Dermis blood vessel endothelial cell (primary cell): Measurements from ENCODE around the gene PGM2. TPM values are rescaled to one million over a fixed set of nuclear protein-coding genes. Genes with fewer than 3 reads are reported as not detected.
A peak's percentile ranks its signal among the peaks of the same experiment; 100 is the strongest.
"Not testable (repeated sequence)": the region's sequence is repeated elsewhere in the genome, so short reads cannot be mapped to it uniquely, and the experiment has no call there.

Experiments
- DNase-seq: peaks from one replicate; pipeline ENCODE4 v3.0.0; 2010
- total RNA-seq: library from RNA; depleted of rRNA; stranded (reverse); fragments of >200 nt; gene quantifications from 2 replicates; pipeline ENCODE4 v1.2.3, GENCODE V29; 2014

Gene PGM2
- total RNA-seq: 55.3 TPM in 2 replicates

DNA sequence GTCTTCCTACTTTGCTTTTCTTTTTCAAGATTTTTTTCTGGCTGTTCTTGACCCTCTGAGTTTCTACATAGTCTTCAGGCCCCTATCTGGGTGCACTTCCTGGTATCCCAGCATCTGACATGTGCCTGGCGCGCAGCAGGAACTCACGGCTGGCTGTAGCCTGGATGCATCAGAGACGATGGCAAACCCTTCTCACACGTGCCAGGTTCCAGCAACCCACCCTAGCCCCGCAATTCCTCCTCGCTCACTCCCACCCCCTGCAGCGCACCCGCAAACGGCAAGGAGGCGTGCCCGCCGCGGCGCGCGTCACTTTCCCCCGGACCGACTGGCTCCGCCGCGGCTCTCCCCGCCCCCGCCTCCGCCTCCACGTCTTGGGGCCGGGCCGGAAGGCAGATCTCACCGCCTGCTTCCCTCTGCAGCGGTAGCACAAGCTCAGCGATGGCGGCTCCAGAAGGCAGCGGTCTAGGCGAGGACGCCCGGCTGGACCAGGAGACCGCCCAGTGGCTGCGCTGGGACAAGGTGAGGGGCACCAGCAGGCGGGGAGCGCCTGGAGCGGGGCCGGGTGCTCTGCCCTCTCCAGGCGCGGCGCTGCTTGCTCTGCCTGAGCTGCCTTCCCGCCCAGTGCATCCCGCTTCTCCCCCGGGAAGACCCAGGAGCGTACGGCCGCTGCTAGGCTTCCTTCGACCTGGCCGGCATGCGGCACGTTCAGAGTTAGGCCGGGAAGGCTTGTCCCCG is at the start of gene PGM2:
Gene PGM2 (plus strand): TSS at position 392 of the 735 bp plus-strand sequence. CDS start 47 bp downstream, at position 439.
- DNase-seq: peak; percentile 92

DNA sequence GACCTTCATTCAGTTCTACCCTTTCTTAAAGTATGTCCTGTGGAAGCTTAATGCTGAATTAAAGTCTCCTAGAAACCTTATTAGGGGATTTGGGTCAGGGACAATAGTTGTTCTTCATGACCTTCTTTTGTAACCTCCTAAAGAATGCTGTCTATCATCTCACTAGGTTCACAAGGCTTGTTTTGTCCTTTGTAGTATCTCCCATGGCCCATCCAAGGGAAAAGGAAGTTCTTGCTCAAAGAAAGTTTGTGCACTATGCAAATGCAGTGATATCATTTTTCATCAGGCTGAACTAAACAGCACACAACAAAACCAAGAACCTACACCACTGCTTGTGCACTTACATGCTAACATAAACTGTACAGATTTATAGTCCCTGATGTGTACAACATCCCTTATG is 46.6 kb upstream of the PGM2 start:
- DNase-seq: no peak

- peak; percentile 24 for DNase-seq
Observed at GRCh38 chr4:37780444-37781130, 45.9 kb upstream of the PGM2 start.

DNA sequence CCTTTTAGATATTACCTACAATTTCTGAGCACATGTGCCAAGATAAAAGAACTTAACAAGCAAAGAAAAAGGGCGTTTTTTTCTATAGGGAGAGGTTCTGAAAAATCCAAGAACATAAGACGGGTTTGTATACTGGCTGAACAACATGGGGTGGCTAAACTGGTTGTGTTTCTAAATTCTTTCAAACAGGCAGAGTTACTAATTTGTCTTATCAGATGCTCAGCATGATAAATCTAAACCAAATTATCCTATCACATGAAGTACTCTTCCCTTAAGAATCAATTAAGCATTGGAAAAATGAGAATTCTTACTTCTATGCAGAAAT is 45.4 kb upstream of the PGM2 start:
- no peak for DNase-seq

DNA sequence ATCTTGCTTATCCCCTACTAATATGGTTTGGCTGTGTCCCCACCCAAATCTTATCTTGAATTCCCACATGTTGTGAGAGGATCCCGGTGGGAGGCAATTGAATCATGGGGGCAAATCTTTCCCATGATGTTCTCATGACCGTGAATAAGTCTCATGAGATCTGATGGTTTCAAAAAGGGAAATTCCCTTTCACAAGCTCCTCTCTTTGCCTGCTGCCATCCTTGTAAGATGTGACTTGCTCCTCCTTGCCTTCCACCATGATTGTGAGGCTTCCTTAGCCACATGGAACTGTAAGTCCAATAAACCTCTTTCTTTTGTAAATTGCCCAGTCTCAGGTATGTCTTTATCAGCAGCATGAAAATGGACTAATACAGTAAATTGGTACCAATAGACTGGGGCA is 40.2 kb upstream of the PGM2 start:
- DNase-seq: not testable (repeated sequence)

GRCh38 chr4:37787883-37788460 is 38.5 kb upstream of the PGM2 start:
- not testable (repeated sequence) for DNase-seq

DNA sequence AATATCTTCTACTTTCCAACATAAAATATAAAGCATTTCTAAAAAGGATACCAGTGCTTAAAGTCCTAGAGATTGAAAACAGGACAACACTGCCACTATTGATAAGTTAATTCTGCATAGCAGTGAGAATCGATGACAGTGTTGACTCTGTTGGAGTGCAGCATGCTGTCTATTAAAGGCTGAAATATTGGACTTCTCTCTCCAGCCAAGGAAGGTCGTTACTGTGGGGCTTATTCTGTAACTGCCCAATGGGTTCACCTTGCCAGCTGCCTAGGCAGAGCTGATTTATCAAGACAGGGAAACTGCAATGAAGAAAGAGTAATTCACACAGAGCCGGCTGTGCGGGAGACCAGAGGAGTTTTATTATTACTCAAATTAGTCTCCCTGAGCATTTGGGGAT is 37.7 kb upstream of the PGM2 start:
- DNase-seq: no peak

GRCh38 chr4:37792241-37792640 is 34.2 kb upstream of the PGM2 start:
- no peak for DNase-seq

GRCh38 chr4:37793562-37793961 is 32.9 kb upstream of the PGM2 start:
- DNase-seq: peak; percentile 55

- DNase-seq: no peak
Observed at GRCh38 chr4:37794056-37794455, 32.4 kb upstream of the PGM2 start.

- no peak for DNase-seq
Observed at GRCh38 chr4:37795581-37796195, 30.8 kb upstream of the PGM2 start.

DNA sequence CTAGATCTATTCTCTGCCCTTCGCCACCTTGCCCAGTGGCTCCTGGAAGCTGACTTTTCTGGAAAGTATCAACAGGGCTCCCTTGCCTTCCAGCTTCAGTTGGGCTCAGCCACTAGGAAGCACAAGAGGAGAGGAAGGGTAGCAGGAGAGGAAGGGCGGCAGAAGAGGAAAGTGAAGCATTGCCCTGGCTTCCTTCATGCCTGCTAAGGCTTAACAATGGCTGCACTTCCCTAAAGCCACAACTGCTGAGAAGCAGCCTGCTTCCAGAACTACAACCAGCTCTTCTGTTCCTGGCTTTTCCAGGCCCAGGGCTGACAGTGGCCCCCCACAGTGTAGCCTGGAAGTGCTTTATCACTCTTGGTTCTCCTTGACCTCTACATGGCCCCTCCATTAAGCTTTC is 29.1 kb upstream of the PGM2 start:
- DNase-seq: no peak

DNA sequence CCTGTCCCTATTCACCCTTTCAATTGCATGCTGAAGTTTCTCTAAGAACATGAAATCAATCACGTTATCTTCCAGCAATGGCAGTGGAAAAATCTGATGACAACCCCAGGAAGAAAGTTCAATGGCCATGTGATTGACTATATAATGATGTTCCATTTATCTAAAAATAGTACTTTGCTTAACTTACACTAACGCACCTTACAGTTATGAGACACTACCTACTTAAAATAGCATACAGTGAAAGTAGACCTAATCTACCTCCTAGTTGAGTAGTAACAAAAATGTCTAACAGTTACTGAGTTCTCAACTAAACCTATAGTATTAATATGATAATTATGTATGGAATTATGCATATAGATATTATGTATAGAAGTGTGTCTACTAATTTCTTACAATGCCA is 28.6 kb upstream of the PGM2 start:
- no peak for DNase-seq

DNA sequence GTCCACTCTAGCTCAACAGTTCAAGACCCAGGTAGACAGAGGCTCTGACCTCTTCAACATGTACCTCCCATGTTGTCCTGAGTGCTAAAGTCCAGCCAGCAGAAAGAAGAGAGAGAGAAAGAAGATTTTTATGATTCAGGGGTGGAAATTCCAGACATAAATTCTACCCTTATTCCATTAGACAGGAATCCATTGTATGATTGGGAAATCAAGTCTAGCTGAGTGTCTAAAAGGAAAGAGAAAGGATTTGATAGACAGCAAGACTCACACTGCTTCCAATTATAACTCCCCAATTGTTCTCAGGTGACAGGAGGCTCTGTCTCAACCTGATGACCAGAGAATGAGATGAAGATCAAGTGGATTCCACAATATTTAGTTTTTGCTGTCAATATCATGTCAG is 27.9 kb upstream of the PGM2 start:
- DNase-seq: no peak

GRCh38 chr4:37799941-37800554 is 26.4 kb upstream of the PGM2 start:
- DNase-seq: no peak

DNA sequence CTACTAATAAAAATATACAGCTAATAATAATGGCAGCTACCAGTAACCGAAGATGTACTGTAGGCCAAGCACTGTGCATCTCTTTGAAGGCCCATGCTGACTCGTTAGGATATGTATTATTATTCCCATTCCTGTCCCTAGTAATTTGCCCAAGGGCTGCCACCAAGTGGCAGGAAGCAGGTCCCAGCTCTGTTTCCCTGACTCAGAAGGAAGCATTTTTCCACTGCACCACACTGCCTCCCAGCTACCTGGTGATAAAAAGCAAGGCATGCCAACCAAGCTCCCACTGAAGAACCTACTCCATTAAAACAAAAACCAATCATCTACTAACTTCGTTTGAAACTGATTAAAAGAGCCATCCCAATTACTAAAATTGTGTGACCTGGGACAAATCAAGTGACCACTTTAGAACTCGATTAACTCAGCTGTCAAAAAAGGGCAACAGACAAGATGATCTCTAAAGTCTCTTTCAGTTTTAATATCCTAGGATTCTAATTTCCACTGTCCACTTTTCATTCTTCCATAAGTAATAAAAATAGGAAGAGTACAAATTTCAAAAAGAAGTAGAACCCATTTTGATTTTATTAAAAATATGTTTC is 24.3 kb upstream of the PGM2 start:
- peak; percentile 72 for DNase-seq

GRCh38 chr4:37803348-37803973 is 23.0 kb upstream of the PGM2 start:
- peak; percentile 77 for DNase-seq

GRCh38 chr4:37805091-37805490 is 21.4 kb upstream of the PGM2 start:
- no peak for DNase-seq

DNA sequence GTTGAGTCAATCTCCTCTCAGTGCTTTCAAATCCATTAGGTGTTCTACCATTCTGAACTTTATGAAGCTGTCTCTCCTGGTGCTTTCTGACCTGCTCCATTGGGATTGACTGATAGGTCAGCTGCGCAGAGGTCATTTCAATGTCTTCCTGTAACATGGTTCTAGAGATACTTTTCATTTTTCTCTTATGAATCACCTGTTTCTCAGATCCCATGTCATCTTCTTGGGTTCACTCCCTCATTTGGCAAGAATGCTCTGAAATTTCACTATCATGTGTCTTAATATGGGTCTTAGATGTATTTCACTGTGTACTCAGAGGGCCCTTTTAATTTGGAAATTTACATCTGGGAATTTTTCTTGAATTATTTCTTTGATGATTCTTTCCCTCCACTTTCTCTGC is 13.8 kb upstream of the PGM2 start:
- DNase-seq: peak; percentile 63

DNA sequence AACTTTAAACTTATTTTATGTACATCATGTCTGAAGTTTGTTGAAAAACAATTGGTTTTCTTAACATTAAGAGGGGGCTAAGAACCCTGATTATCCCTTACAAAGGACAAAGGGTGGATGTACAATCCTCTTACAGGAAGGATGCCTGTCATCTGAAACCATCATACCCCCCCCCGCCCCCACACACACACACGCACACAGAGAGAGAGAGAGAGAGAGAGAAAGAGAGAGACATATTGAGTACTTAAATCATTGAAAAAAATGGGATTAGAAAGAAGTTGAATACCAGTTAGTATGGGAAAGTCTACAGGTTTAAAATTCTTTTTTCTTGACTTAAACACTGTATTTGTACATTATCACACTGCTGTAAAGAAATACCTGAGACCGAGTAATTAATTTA is 10.9 kb upstream of the PGM2 start:
- peak; percentile 20 for DNase-seq

GRCh38 chr4:37816006-37816405 is 10.5 kb upstream of the PGM2 start:
- peak; percentile 31 for DNase-seq

- no peak for DNase-seq
Observed at GRCh38 chr4:37816719-37817118, 9.8 kb upstream of the PGM2 start.
